Measurements from ENCODE around the gene SIM2. TPM values are rescaled to one million over a fixed set of nuclear protein-coding genes. Genes with fewer than 3 reads are reported as not detected.
A peak's percentile ranks its signal among the peaks of the same experiment; 100 is the strongest.

The SIM2 gene
- total and polyA plus RNA-seq, 2 of the 13 experiments (the other 11 are each of a cell fraction or from before 2014, with no cell fraction given): 0.36 to 0.53 TPM

- TF ChIP-seq ZNF232 (CRISPR knock-in tag; IDR thresholded peaks at IDR 0.05; ENCODE audit: borderline replicate concordance): no peak
- no peak for TF ChIP-seq ZNF234 (CRISPR knock-in tag; conservative IDR thresholded peaks at IDR 0.05)
- TF ChIP-seq ZNF709 (CRISPR knock-in tag; IDR thresholded peaks at IDR 0.05): no peak
- TF ChIP-seq LCORL (IDR thresholded peaks at IDR 0.05): no peak
- TF ChIP-seq LCORL (CRISPR knock-in tag; IDR thresholded peaks at IDR 0.05): peak; percentile 45; the same call in 1 of the 2 replicates
- TF ChIP-seq PHF21A (CRISPR knock-in tag; IDR thresholded peaks at IDR 0.05): no peak
- no peak for TF ChIP-seq KDM5B (CRISPR knock-in tag; IDR thresholded peaks at IDR 0.05; ENCODE audit: borderline replicate concordance)
- TF ChIP-seq ZNF629 (CRISPR knock-in tag; conservative IDR thresholded peaks at IDR 0.05): no peak
- no peak for TF ChIP-seq MIER3 (CRISPR knock-in tag; IDR thresholded peaks at IDR 0.05; ENCODE audit: borderline replicate concordance)
- no peak for TF ChIP-seq PAF1 (CRISPR knock-in tag; IDR thresholded peaks at IDR 0.05)
- TF ChIP-seq ZNF879 (CRISPR knock-in tag; IDR thresholded peaks at IDR 0.05): no peak
- no peak for TF ChIP-seq SNAPC2 (CRISPR knock-in tag; IDR thresholded peaks at IDR 0.05)
- 0 out of 2 replicates have a peak, but pooled peaks have one; percentile 26 for TF ChIP-seq ZNF274 (CRISPR knock-in tag; IDR thresholded peaks at IDR 0.05)
- no peak for TF ChIP-seq ELF3 (CRISPR knock-in tag; IDR thresholded peaks at IDR 0.05)
- 0 out of 2 replicates have a peak, but pooled peaks have one; percentile 26 for TF ChIP-seq PHF8 (CRISPR knock-in tag; IDR thresholded peaks at IDR 0.05)
- no peak for TF ChIP-seq ZNF44 (CRISPR knock-in tag; IDR thresholded peaks at IDR 0.05)
- TF ChIP-seq IRX3 (CRISPR knock-in tag; IDR thresholded peaks at IDR 0.05; ENCODE audit: borderline replicate concordance, low read depth): no peak
- no peak for TF ChIP-seq BRF2 (CRISPR knock-in tag; IDR thresholded peaks at IDR 0.05)
- TF ChIP-seq ATRX (CRISPR knock-in tag; IDR thresholded peaks at IDR 0.05; ENCODE audit: borderline replicate concordance): no peak
- no peak for TF ChIP-seq NCOA2 (CRISPR knock-in tag; IDR thresholded peaks at IDR 0.05)
- TF ChIP-seq KDM4B (CRISPR knock-in tag; IDR thresholded peaks at IDR 0.05): no peak
- no peak for TF ChIP-seq AGO2 (optimal IDR thresholded peaks at IDR 0.05; ENCODE audit: low read depth, low read length)
- no peak for TF ChIP-seq ZNF224 (CRISPR knock-in tag; IDR thresholded peaks at IDR 0.05)
- no peak for TF ChIP-seq ZNF720 (CRISPR knock-in tag; IDR thresholded peaks at IDR 0.05)
- 0 out of 2 replicates have a peak, but pooled peaks have one; percentile 53 for TF ChIP-seq ZNF546 (CRISPR knock-in tag; conservative IDR thresholded peaks at IDR 0.05)
- TF ChIP-seq ZFY (CRISPR knock-in tag; IDR thresholded peaks at IDR 0.05): peak; percentile 38
- TF ChIP-seq ZNF839 (CRISPR knock-in tag; IDR thresholded peaks at IDR 0.05; ENCODE audit: borderline replicate concordance): no peak
- no peak for TF ChIP-seq ZNF883 (CRISPR knock-in tag; IDR thresholded peaks at IDR 0.05; ENCODE audit: not compliant biosample characterization)
- TF ChIP-seq RFXAP (CRISPR knock-in tag; IDR thresholded peaks at IDR 0.05; ENCODE audit: borderline replicate concordance): no peak
- TF ChIP-seq TRIM24 (CRISPR knock-in tag; IDR thresholded peaks at IDR 0.05): no peak
- TF ChIP-seq ZSCAN29 (CRISPR knock-in tag; conservative IDR thresholded peaks at IDR 0.05): no peak
- no peak for TF ChIP-seq NFE2 (CRISPR knock-in tag; IDR thresholded peaks at IDR 0.05)
- TF ChIP-seq STAG1 (CRISPR knock-in tag; IDR thresholded peaks at IDR 0.05): no peak
- TF ChIP-seq PREB (CRISPR knock-in tag; IDR thresholded peaks at IDR 0.05): no peak
These were observed 432 bp upstream of the SIM2 start (continued) for GRCh38 chr21:36698385-36698980.

Measured in HepG2 (cell line).